SK-N-SH (cell line): Measurements from ENCODE around the gene SSBP2. TPM values are rescaled to one million over a fixed set of nuclear protein-coding genes. Genes with fewer than 3 reads are reported as not detected.

Experiments
- CTCF ChIA-PET: fragments of 300-600, 350-600 bp; formaldehyde crosslinking; extraction: SDS; loops from one replicate; lab custom pipeline; 2021; lab: Yijun Ruan, JAX
- POLR2A ChIA-PET: fragments of 350-600 bp; sonication (Branson Sonifier 250); formaldehyde crosslinking; extraction: SDS; loops from one replicate; lab custom pipeline; 2020; ENCODE audit warnings: antibody characterized with exemption, inconsistent platforms; lab: Yijun Ruan, JAX
- DNase-seq: peaks from one replicate; pipeline ENCODE4 v3.0.0; 2012
- H2AFZ ChIP-seq: fragments of 200-600 bp; sonication (generic); 2 replicates; pipeline ENCODE4 v1.8.1; 2016; ENCODE audit warnings: antibody characterized with exemption, mild to moderate bottlenecking, low read depth
- H3F3A ChIP-seq: fragments of 200-600 bp; sonication (generic); replicated peaks from 2 replicates; pipeline ENCODE3; 2016; ENCODE audit warnings: antibody characterized with exemption, mild to moderate bottlenecking; ENCODE audit not compliant: insufficient read depth
- H3K27ac ChIP-seq, 2 experiments: fragments of 200-500 bp in 1 of 2; fragments of 200-600 bp in 1 of 2; sonication (Bioruptor generic) in 1 of 2; sonication (generic), shearing (Covaris generic) in 1 of 2; 2 replicates each; pipeline versions ENCODE4 v1.5.1 to v1.6.1; 2014 to 2016; ENCODE audit warnings: low read depth in 2 of 2, inconsistent platforms in 1 of 2, low read length in 1 of 2, mild to moderate bottlenecking in 1 of 2, mixed read lengths in 1 of 2
- H3K27me3 ChIP-seq: fragments of 200-600 bp; sonication (generic), shearing (Covaris generic); 2 replicates; pipeline ENCODE4 v1.6.1; 2016; ENCODE audit warnings: mixed run types; ENCODE audit not compliant: insufficient read depth
- H3K36me3 ChIP-seq, 2 experiments: fragments of 200-500 bp in 1 of 2; fragments of 200-600 bp in 1 of 2; sonication (Bioruptor generic) in 1 of 2; sonication (generic) in 1 of 2; replicated peaks in 1 of 2; 2 replicates each; pipeline versions ENCODE3 to v1.5.1; 2014 to 2016; ENCODE audit warnings: low read length in 1 of 2, mild to moderate bottlenecking in 1 of 2; ENCODE audit not compliant: insufficient read depth in 2 of 2, control insufficient read depth in 1 of 2
- H3K4me1 ChIP-seq, 2 experiments: fragments of 200-500 bp in 1 of 2; fragments of 200-600 bp in 1 of 2; sonication (Bioruptor generic) in 1 of 2; sonication (generic), shearing (Covaris generic) in 1 of 2; 2 replicates each; pipeline versions ENCODE4 v1.5.1 to v1.6.1; 2014 to 2016; ENCODE audit warnings: low read depth in 1 of 2, low read length in 1 of 2, mixed run types in 1 of 2; ENCODE audit not compliant: insufficient read depth in 2 of 2, control insufficient read depth in 1 of 2
- H3K4me2 ChIP-seq: fragments of 200-600 bp; sonication (generic), shearing (Covaris generic); 2 replicates; pipeline ENCODE4 v1.6.1; 2017; ENCODE audit warnings: mixed run types
- H3K4me3 ChIP-seq, 2 experiments: fragments of 200-500 bp in 1 of 2; fragments of 200-600 bp in 1 of 2; sonication (Bioruptor generic) in 1 of 2; sonication (generic), shearing (Covaris generic) in 1 of 2; 2 replicates each; pipeline versions ENCODE4 v1.5.1 to v1.8.1; 2014 to 2016; ENCODE audit warnings: low read depth in 2 of 2, inconsistent platforms in 1 of 2, low read length in 1 of 2, mild to moderate bottlenecking in 1 of 2, mixed read lengths in 1 of 2, moderate library complexity in 1 of 2
- H3K79me2 ChIP-seq: fragments of 200-600 bp; sonication (generic); 2 replicates; pipeline ENCODE4 v1.8.1; 2017; ENCODE audit warnings: mild to moderate bottlenecking; ENCODE audit not compliant: insufficient read depth
- H3K9ac ChIP-seq: fragments of 200-600 bp; sonication (generic); 2 replicates; pipeline ENCODE4 v1.6.1; 2017; ENCODE audit warnings: mixed run types
- H3K9me2 ChIP-seq: fragments of 200-600 bp; sonication (generic); 2 replicates; pipeline ENCODE4 v1.6.1; 2017; ENCODE audit warnings: mixed run types
- H3K9me3 ChIP-seq: fragments of 200-600 bp; sonication (generic); 2 replicates; pipeline ENCODE4 v1.6.1; 2017; ENCODE audit warnings: mixed run types, mild to moderate bottlenecking, moderate library complexity
- H4K20me1 ChIP-seq: fragments of 200-600 bp; sonication (generic); 2 replicates; pipeline ENCODE4 v1.6.1; 2017; ENCODE audit warnings: mild to moderate bottlenecking, mixed run types; ENCODE audit not compliant: insufficient read depth
- CHD2 ChIP-seq: fragments of 150-350 bp; IDR thresholded peaks from 2 replicates; pipeline ENCODE4 v1.6.1; 2018; ENCODE audit warnings: low read length; ENCODE audit not compliant: partially characterized antibody
- CTCF ChIP-seq: fragments of 200-600 bp; sonication (generic); IDR thresholded peaks from 2 replicates; pipeline ENCODE4 v1.6.1; 2017; ENCODE audit warnings: antibody characterized with exemption, mild to moderate bottlenecking, moderate library complexity
- ELF1 ChIP-seq: IDR thresholded peaks from 2 replicates; pipeline ENCODE4 v1.4.0; 2012
- EP300 ChIP-seq, 2 experiments: IDR thresholded peaks; 2 replicates each; pipeline versions ENCODE4 v1.4.0 to v1.6.1; 2012; ENCODE audit warnings: borderline replicate concordance in 1 of 2, low read depth in 1 of 2, low read length in 1 of 2
- EZH2phosphoT487 ChIP-seq: fragments of 200-600 bp; sonication (generic); IDR thresholded peaks from 2 replicates; pipeline ENCODE4 v1.6.1; 2017; ENCODE audit warnings: low read depth, mixed run types, mild to moderate bottlenecking, antibody characterized with exemption, moderate library complexity, borderline replicate concordance
- FOSL2 ChIP-seq: IDR thresholded peaks from 2 replicates; pipeline ENCODE4 v1.4.0; 2012; ENCODE audit warnings: low read depth, mild to moderate bottlenecking, moderate library complexity, borderline replicate concordance
- FOXM1 ChIP-seq: IDR thresholded peaks from 2 replicates; pipeline ENCODE4 v1.4.0; 2012; ENCODE audit warnings: low read depth, mild to moderate bottlenecking
- GABPA ChIP-seq: IDR thresholded peaks from 2 replicates; pipeline ENCODE4 v1.4.0; 2012; ENCODE audit warnings: low read depth, mild to moderate bottlenecking
- JUND ChIP-seq: IDR thresholded peaks from 2 replicates; pipeline ENCODE4 v1.4.0; 2012
- MAX ChIP-seq: IDR thresholded peaks from 2 replicates; pipeline ENCODE4 v1.4.0; 2012; ENCODE audit warnings: low read depth
- MEF2A ChIP-seq: IDR thresholded peaks from 2 replicates; pipeline ENCODE4 v1.4.0; 2012; ENCODE audit warnings: low read depth, borderline replicate concordance
- MXI1 ChIP-seq: IDR thresholded peaks from 2 replicates; pipeline ENCODE4 v1.6.1; 2012; ENCODE audit warnings: mild to moderate bottlenecking, low read depth, low read length, improper control_type of control experiment
- NFIC ChIP-seq: IDR thresholded peaks from 2 replicates; pipeline ENCODE4 v1.4.0; 2012; ENCODE audit warnings: borderline replicate concordance
- POLR2AphosphoS5 ChIP-seq: IDR thresholded peaks from 2 replicates; pipeline ENCODE4 v1.6.1; 2012; ENCODE audit warnings: low read depth, low read length
- RAD21 ChIP-seq: IDR thresholded peaks from 2 replicates; pipeline ENCODE4 v1.6.1; 2012; ENCODE audit warnings: mild to moderate bottlenecking, low read length
- RCOR1 ChIP-seq: fragments of 150-350 bp; IDR thresholded peaks from 2 replicates; pipeline ENCODE4 v1.6.1; 2017; ENCODE audit warnings: antibody characterized with exemption, low read length
- REST ChIP-seq: IDR thresholded peaks from 2 replicates; pipeline ENCODE4 v1.6.1; 2012; ENCODE audit warnings: mild to moderate bottlenecking, low read depth, low read length, moderate library complexity
- RFX5 ChIP-seq: IDR thresholded peaks from 2 replicates; pipeline ENCODE4 v1.6.1; 2012; ENCODE audit warnings: mild to moderate bottlenecking, improper control_type of control experiment, low read length
- SMC3 ChIP-seq: IDR thresholded peaks from 2 replicates; pipeline ENCODE4 v1.6.1; 2012; ENCODE audit warnings: low read depth, low read length, improper control_type of control experiment
- TCF12 ChIP-seq: IDR thresholded peaks from 2 replicates; pipeline ENCODE4 v1.4.0; 2012
- WGBS: methylation state at CpG from one replicate; pipeline ENCODE4 v1.1.6; 2017; ENCODE audit warnings: low lambda C conversion rate; 5-methylcytosine and 5-hydroxymethylcytosine counted together
- polyA plus RNA-seq, 3 experiments: library from polyadenylated mRNA; depleted of rRNA; stranded (reverse); fragments of >200 nt; gene quantifications; 2 replicates each; pipeline ENCODE4 v1.2.3, GENCODE V29; 2012
- TF ChIP-seq, protein P1 (sequence below): fragments of 150-350 bp; IDR thresholded peaks from 2 replicates; pipeline ENCODE4 v1.6.1; 2016; ENCODE audit warnings: mild to moderate bottlenecking, low read depth, low read length

Gene SSBP2
- polyA plus RNA-seq, 1 of the 3 experiments (the other 2 are of a cell fraction): 35.3 TPM

- Histone ChIP-seq H3K4me2 (no peak overlapping the region), H3K79me2 (no peaks in the 10 kb centered on the region), H3K27ac (peak overlapping the region in 1 of 2 experiments; percentile 50; a peak in 2 of 4 replicates), H3K27me3 (no peaks in the 10 kb centered on the region), H3K4me1 (peaks cover 0 to 9% of the 10 kb centered on the region in 2 experiments; a peak in 2 of 4 replicates), H3K36me3 (no peaks in the 10 kb centered on the region), H3K9me2 (no peaks in the 10 kb centered on the region), H4K20me1 (no peaks in the 10 kb centered on the region), H3K4me3 (no peak overlapping the region; a peak in 1 of 4 replicates), H3F3A (peaks cover 6% of the 10 kb centered on the region), H3K9me3 (no peaks in the 10 kb centered on the region), H3K9ac (no peak overlapping the region), H2AFZ (no peak overlapping the region)
- CTCF ChIA-PET: interaction anchor here (0.6 to 2.4 kb wide), 24 partner anchors 10 to 753 kb away, joined by 3 to 15 read pairs (median 4); partner anchors contain the start of gene SSBP2
- peak; percentile 66 for DNase-seq
- POLR2A ChIA-PET: interaction anchor here (0.7 to 1.0 kb wide), 2 partner anchors 345 to 350 kb away, joined by 3 to 4 read pairs; no protein-coding TSS in a partner anchor
- TF ChIP-seq REST (no peak), ELF1 (no peak), JUND (no peak), RAD21 (peak; percentile 98), SMC3 (peak; percentile 91), EP300 (IDR thresholded peaks at IDR 0.05; ENCODE audit: borderline replicate concordance in 1 of 2, low read depth in 1 of 2, low read length in 1 of 2) (peak in 1 of 2 experiments; percentile 29; a peak in 1 of 4 replicates), MXI1 (0 out of 2 replicates have a peak, but pooled peaks have one; percentile 25), EZH2phosphoT487 (no peak), TCF12 (peak; percentile 18; the same call in 1 of the 2 replicates), CHD2 (no peak), NFIC (no peak), FOSL2 (no peak), MEF2A (peak; percentile 90), RFX5 (no peak), RCOR1 (no peak), POLR2AphosphoS5 (no peak), FOXM1 (no peak), MAX (peak; percentile 25; the same call in 1 of the 2 replicates), GABPA (no peak), CTCF (peak; percentile 96)
- TF ChIP-seq, protein P1, sequence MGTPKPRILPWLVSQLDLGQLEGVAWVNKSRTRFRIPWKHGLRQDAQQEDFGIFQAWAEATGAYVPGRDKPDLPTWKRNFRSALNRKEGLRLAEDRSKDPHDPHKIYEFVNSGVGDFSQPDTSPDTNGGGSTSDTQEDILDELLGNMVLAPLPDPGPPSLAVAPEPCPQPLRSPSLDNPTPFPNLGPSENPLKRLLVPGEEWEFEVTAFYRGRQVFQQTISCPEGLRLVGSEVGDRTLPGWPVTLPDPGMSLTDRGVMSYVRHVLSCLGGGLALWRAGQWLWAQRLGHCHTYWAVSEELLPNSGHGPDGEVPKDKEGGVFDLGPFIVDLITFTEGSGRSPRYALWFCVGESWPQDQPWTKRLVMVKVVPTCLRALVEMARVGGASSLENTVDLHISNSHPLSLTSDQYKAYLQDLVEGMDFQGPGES: no peak
- 35% methylated on average over 2 of the region's 2 CpGs for WGBS
These were observed 243.9 kb downstream of the SSBP2 start for GRCh38 chr5:81506900-81507588.
